OCI-LY1 (cell line): ENCODE measurements around the gene CYB5RL.

Experiments
- EZH2 ChIP-seq: fragments of 200-600 bp; sonication (generic), shearing (Covaris generic); IDR thresholded peaks from 2 replicates; pipeline ENCODE4 v1.8.0; 2017; ENCODE audit warnings: borderline replicate concordance, mixed run types, mild to moderate bottlenecking, antibody characterized with exemption, low read length, moderate library complexity, mixed read lengths
- TF ChIP-seq, protein P1 (sequence below): fragments of 200-600 bp; sonication (generic), shearing (Covaris generic); IDR thresholded peaks from 2 replicates; pipeline ENCODE4 v1.5.1; 2017; ENCODE audit warnings: mild to moderate bottlenecking, antibody characterized with exemption, low read length, moderate library complexity, mixed read lengths

DNA sequence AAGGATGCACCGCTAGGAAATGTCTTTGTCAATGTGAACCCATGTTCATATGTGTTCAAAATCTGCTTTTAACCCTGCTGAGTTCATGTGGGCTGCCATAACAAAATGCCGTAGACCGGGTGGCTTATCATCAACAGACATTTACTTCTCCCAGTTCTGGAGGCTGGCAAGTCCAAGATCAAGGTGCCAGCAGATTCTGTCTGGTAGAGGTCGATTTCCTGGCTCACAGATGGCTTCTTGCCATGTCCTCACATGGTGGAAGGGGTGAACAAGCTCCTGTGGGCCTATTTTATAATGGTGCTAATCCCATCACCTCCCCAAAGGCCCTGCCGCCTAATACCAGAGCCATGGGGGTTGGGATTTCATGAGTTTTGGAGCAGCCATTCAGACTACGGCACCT is 42.4 kb downstream of the CYB5RL start:
- TF ChIP-seq, protein P1, sequence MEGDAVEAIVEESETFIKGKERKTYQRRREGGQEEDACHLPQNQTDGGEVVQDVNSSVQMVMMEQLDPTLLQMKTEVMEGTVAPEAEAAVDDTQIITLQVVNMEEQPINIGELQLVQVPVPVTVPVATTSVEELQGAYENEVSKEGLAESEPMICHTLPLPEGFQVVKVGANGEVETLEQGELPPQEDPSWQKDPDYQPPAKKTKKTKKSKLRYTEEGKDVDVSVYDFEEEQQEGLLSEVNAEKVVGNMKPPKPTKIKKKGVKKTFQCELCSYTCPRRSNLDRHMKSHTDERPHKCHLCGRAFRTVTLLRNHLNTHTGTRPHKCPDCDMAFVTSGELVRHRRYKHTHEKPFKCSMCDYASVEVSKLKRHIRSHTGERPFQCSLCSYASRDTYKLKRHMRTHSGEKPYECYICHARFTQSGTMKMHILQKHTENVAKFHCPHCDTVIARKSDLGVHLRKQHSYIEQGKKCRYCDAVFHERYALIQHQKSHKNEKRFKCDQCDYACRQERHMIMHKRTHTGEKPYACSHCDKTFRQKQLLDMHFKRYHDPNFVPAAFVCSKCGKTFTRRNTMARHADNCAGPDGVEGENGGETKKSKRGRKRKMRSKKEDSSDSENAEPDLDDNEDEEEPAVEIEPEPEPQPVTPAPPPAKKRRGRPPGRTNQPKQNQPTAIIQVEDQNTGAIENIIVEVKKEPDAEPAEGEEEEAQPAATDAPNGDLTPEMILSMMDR = no peak
- TF ChIP-seq EZH2 = no peak
